HepG2 (cell line): ENCODE results near the gene DIAPH3.

Experiments
- CREB1 ChIP-seq, 2 experiments: fragments of 450-650 bp in 1 of 2; IDR thresholded peaks; 2 replicates each; pipeline ENCODE4 v1.6.1; 2016 to 2017; ENCODE audit warnings: control low read depth in 1 of 2, mild to moderate bottlenecking in 1 of 2, missing compliant biosample characterization in 1 of 2, missing genetic modification characterization in 1 of 2
- RFX5 ChIP-seq: IDR thresholded peaks from 2 replicates; pipeline ENCODE4 v1.6.1; 2011; ENCODE audit warnings: low read depth, low read length, improper control_type of control experiment
- TF ChIP-seq, protein P1 (sequence below): sonication (generic); formaldehyde crosslinking; IDR thresholded peaks from 2 replicates; pipeline ENCODE4 v1.5.0; 2020; ENCODE audit warnings: mild to moderate bottlenecking, missing genetic modification reagents, moderate library complexity

DNA sequence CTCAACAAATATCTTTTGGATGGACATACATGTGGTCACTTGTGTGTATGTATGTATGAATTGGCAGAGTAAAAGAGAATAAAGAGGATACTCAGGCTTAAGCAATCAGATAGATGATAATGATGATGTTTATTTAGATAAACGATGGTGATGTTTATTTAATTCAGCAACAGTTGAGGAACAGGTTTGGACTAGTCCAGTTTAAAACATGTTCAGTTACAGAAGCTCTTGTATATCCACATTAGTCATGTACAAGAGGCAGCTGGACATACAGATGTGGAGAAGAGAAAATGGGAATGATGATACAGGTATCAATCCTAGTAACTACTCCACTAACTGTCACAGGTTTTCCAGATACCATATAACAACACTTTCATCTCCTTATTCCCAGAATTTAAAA, 232.1 kb downstream of the DIAPH3 start:
- no peak for TF ChIP-seq RFX5
- TF ChIP-seq CREB1 (IDR thresholded peaks at IDR 0.05): no peak
- TF ChIP-seq CREB1 (CRISPR knock-in tag; IDR thresholded peaks at IDR 0.05): no peak
- TF ChIP-seq, protein P1, sequence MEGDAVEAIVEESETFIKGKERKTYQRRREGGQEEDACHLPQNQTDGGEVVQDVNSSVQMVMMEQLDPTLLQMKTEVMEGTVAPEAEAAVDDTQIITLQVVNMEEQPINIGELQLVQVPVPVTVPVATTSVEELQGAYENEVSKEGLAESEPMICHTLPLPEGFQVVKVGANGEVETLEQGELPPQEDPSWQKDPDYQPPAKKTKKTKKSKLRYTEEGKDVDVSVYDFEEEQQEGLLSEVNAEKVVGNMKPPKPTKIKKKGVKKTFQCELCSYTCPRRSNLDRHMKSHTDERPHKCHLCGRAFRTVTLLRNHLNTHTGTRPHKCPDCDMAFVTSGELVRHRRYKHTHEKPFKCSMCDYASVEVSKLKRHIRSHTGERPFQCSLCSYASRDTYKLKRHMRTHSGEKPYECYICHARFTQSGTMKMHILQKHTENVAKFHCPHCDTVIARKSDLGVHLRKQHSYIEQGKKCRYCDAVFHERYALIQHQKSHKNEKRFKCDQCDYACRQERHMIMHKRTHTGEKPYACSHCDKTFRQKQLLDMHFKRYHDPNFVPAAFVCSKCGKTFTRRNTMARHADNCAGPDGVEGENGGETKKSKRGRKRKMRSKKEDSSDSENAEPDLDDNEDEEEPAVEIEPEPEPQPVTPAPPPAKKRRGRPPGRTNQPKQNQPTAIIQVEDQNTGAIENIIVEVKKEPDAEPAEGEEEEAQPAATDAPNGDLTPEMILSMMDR (CRISPR knock-in tag): no peak
